NB4 (cell line): ENCODE results near the gene DLX1.

Experiments
- MYC ChIP-seq: IDR thresholded peaks from 2 replicates; pipeline ENCODE4 v1.6.1; 2011; ENCODE audit warnings: low read depth, low read length
- POLR2A ChIP-seq: IDR thresholded peaks from 2 replicates; pipeline ENCODE4 v1.6.1; 2011; ENCODE audit warnings: mild to moderate bottlenecking; ENCODE audit not compliant: insufficient read length; ENCODE audit errors: extremely low read depth
- TF ChIP-seq, protein P1 (sequence below): IDR thresholded peaks from one replicate; pipeline ENCODE4 v1.5.1; 2012; ENCODE audit warnings: low read depth, low read length

DNA sequence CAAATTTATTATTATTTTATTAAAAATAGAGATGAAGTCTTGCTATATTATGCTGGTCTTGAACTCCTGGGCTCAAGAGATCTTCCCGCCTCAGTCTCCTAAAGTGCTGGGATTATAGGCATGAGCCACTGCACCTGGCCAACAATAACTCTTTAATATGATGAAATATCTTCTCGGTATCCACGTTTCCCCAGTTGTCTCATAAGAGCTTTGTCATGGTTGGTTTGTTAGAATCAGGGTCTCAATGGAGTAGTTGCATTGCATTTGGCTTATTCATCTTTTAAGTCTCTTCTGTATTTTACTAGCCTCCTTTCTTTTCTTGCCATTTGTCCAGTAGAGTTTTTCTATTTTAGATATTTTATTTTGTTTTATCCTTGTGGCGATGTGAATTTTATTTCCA, 50.1 kb downstream of the DLX1 start:
- TF ChIP-seq, protein P1, sequence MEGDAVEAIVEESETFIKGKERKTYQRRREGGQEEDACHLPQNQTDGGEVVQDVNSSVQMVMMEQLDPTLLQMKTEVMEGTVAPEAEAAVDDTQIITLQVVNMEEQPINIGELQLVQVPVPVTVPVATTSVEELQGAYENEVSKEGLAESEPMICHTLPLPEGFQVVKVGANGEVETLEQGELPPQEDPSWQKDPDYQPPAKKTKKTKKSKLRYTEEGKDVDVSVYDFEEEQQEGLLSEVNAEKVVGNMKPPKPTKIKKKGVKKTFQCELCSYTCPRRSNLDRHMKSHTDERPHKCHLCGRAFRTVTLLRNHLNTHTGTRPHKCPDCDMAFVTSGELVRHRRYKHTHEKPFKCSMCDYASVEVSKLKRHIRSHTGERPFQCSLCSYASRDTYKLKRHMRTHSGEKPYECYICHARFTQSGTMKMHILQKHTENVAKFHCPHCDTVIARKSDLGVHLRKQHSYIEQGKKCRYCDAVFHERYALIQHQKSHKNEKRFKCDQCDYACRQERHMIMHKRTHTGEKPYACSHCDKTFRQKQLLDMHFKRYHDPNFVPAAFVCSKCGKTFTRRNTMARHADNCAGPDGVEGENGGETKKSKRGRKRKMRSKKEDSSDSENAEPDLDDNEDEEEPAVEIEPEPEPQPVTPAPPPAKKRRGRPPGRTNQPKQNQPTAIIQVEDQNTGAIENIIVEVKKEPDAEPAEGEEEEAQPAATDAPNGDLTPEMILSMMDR: no peak
- TF ChIP-seq MYC: no peak
- no peak for TF ChIP-seq POLR2A
